ENCODE data around the gene MUC2. TPM values are rescaled to one million over a fixed set of nuclear protein-coding genes. Genes with fewer than 3 reads are reported as not detected.

The MUC2 gene
- total and polyA plus RNA-seq, 2 of the 4 experiments (the other 2 are of a cell fraction): not detected

GRCh38 chr11:1072116-1072820 lies 2.4 kb upstream of the MUC2 start:
- H3K4ac ChIP-seq (ENCODE audit: low read depth, low read length): no peak overlapping the region
- WGBS, 2 experiments (ENCODE audit: extremely low coverage in 2 of 2, insufficient read length in 1 of 2): 20% methylated on average over 1 of the region's 18 CpGs; no CpG with 5 or more reads in 1 of the 2 experiments
- no peak overlapping the region for H4K91ac ChIP-seq (ENCODE audit: insufficient read depth, low read depth, low read length)
- ATAC-seq (ENCODE audit: low read depth): peak; percentile 8
- no peak overlapping the region for H2AK9ac ChIP-seq (replicated peaks; ENCODE audit: low read depth, low read length, poor library complexity)
- no peak overlapping the region for H2AFZ ChIP-seq (replicated peaks; ENCODE audit: low read length, poor library complexity)
- H3K27ac ChIP-seq (ENCODE audit: insufficient read depth, low read length): no peak overlapping the region
- no peaks in the 10 kb centered on the region for H3K79me1 ChIP-seq (ENCODE audit: low read depth in 1 of 2, low read length in 2 of 2)
- no peaks in the 10 kb centered on the region for H3K36me3 ChIP-seq (ENCODE audit: control insufficient read depth, insufficient read depth, low read length)
- H3K4me3 ChIP-seq (ENCODE audit: insufficient read depth, low read depth, low read length): no peak overlapping the region
- H4K8ac ChIP-seq (ENCODE audit: low read depth in 2 of 2, low read length in 2 of 2): no peak overlapping the region
- BruUV-seq (replicated peaks): no TSS peak
- peak; percentile 71 for DNase-seq
- no peak overlapping the region for H2BK120ac ChIP-seq (ENCODE audit: low read depth, low read length)
- no peak overlapping the region for H3K4me2 ChIP-seq (ENCODE audit: low read depth, low read length)
- no peak overlapping the region for H2BK15ac ChIP-seq (ENCODE audit: low read depth, low read length)
- H3K9ac ChIP-seq (ENCODE audit: low read depth, low read length): no peak overlapping the region
- POLR2A ChIA-PET (ENCODE audit: unreplicated experiment): no interaction called here
- H2AK5ac ChIP-seq (ENCODE audit: low read depth, low read length): no peak overlapping the region
- no peak overlapping the region for H3K14ac ChIP-seq (replicated peaks; ENCODE audit: low read depth, low read length)
- H3K27me3 ChIP-seq (ENCODE audit: control insufficient read depth, insufficient read depth, low read length): peaks cover 4% of the 10 kb centered on the region
- no peak overlapping the region for H3K56ac ChIP-seq (ENCODE audit: extremely low read depth, insufficient read depth, low read length)
- CTCF ChIA-PET: no interaction called here
- H2BK20ac ChIP-seq (ENCODE audit: low read depth, low read length): no peak overlapping the region
- H3K4me1 ChIP-seq (ENCODE audit: control insufficient read depth, insufficient read depth, low read length): peaks cover 13% of the 10 kb centered on the region
- TF ChIP-seq NFE2L2 (IDR thresholded peaks at IDR 0.05; ENCODE audit: low read depth, low read length) (no peak), CEBPB (IDR thresholded peaks at IDR 0.05; ENCODE audit: low read depth, low read length) (no peak), BHLHE40 (IDR thresholded peaks at IDR 0.05; ENCODE audit: low read depth, low read length) (0 out of 2 replicates have a peak, but pooled peaks have one; percentile 7), RFX5 (IDR thresholded peaks at IDR 0.05; ENCODE audit: low read depth, low read length) (no peak), USF2 (IDR thresholded peaks at IDR 0.05; ENCODE audit: low read depth, low read length) (peak; percentile 14; the same call in 1 of the 2 replicates), POLR2A (IDR thresholded peaks at IDR 0.05; ENCODE audit: low read depth, low read length) (no peak), RAD21 (IDR thresholded peaks at IDR 0.05; ENCODE audit: low read length) (no peak), ELK1 (IDR thresholded peaks at IDR 0.05; ENCODE audit: borderline replicate concordance, low read depth, low read length) (no peak), CTCF (conservative IDR thresholded peaks at IDR 0.05; ENCODE audit: low read depth, low read length) (no peak), RCOR1 (IDR thresholded peaks at IDR 0.05; ENCODE audit: insufficient replicate concordance, low read length) (no peak), SMC3 (IDR thresholded peaks at IDR 0.05; ENCODE audit: low read depth, low read length) (no peak), MXI1 (IDR thresholded peaks at IDR 0.05; ENCODE audit: borderline replicate concordance, low read depth, low read length) (no peak), MAFK (IDR thresholded peaks at IDR 0.05; ENCODE audit: low read depth, low read length) (no peak), MAZ (IDR thresholded peaks at IDR 0.05; ENCODE audit: borderline replicate concordance, low read depth, low read length) (peak; percentile 78), CHD1 (IDR thresholded peaks at IDR 0.05; ENCODE audit: low read depth, low read length) (no peak), FOS (IDR thresholded peaks at IDR 0.05; ENCODE audit: low read depth, low read length) (0 out of 2 replicates have a peak, but pooled peaks have one; percentile 18)
- H3K9me3 ChIP-seq (ENCODE audit: control insufficient read depth, insufficient read depth, low read length): no peaks in the 10 kb centered on the region
- no peaks in the 10 kb centered on the region for H3K9me1 ChIP-seq (ENCODE audit: insufficient read depth, low read length)
- intact Hi-C loops (cut with micrococcal nuclease): no loop called here
- in situ Hi-C loops (cut with MboI; ENCODE audit: low sequenced_read_pairs): no loop called here
- no peaks in the 10 kb centered on the region for H4K20me1 ChIP-seq (ENCODE audit: insufficient read depth, low read length)
- H2BK5ac ChIP-seq (ENCODE audit: low read depth, low read length, poor library complexity, severe bottlenecking): no peak overlapping the region
- no peak overlapping the region for H4K5ac ChIP-seq (ENCODE audit: low read depth, low read length)
- no peak overlapping the region for H3K18ac ChIP-seq (ENCODE audit: low read depth, low read length)
- dilution Hi-C loops (cut with HindIII; ENCODE audit: low sequenced_read_pairs, unreplicated experiment): no loop called here
- no peak overlapping the region for H3K23ac ChIP-seq (ENCODE audit: low read depth, low read length)

Data from IMR-90 (cell line).